HG03025 (cell line): ENCODE data around the gene HINT1.
"Not testable (repeated sequence)": the region's sequence is repeated elsewhere in the genome, so short reads cannot be mapped to it uniquely, and the experiment has no call there.

Experiments
- ATAC-seq: cut with Tn5 transposase; IDR thresholded peaks from one replicate; pipeline ENCODE4 v1.9.1; 2021; ENCODE audit warnings: mild to moderate bottlenecking, moderate library complexity; ENCODE audit not compliant: unreplicated experiment, low FRiP score

HINT1 gene

GRCh38 chr5:131171276-131171810, 6.3 kb upstream of the HINT1 start:
- no peak for ATAC-seq

DNA sequence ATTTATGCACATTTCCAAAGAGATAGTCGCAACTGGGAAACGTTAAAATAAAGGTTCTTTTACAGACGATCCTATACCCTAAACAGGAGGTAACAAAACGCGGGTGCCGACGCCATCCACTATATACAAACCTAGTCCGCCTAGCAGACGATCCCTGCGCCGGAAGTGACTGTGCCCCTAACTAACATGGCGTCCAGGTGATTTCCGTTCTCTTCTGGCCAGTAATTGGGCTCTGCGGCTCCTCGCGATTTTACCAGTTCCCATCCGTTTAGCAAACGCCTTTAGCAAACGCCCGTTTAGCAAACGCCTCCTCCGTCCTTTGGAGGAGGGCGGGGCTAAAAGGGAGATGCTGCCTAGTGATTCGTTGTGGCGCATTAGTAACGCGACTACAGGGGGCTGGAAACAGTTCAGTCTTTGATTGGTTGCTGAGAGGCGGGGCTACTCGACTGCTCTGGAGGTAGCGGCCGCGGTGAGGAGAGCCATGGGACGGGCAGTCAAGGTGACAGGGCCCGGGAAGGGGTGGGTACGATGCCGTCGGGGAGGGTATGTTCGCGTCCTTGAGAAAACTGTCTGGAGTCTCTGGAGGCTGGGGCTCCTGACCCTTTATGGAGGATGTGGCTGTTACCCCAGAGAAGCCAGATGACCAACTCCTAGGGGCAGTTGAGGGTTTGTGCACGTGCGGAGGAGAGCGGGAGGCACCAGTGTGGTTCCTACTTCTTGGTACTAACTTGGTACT, 5.7 kb upstream of the HINT1 start, which contains the start of gene LYRM7:
TSS of gene LYRM7 (plus strand) at position 405 of the 736 bp plus-strand sequence. CDS start at position 482, 77 bp downstream.
- ATAC-seq, result peak; percentile 98

DNA sequence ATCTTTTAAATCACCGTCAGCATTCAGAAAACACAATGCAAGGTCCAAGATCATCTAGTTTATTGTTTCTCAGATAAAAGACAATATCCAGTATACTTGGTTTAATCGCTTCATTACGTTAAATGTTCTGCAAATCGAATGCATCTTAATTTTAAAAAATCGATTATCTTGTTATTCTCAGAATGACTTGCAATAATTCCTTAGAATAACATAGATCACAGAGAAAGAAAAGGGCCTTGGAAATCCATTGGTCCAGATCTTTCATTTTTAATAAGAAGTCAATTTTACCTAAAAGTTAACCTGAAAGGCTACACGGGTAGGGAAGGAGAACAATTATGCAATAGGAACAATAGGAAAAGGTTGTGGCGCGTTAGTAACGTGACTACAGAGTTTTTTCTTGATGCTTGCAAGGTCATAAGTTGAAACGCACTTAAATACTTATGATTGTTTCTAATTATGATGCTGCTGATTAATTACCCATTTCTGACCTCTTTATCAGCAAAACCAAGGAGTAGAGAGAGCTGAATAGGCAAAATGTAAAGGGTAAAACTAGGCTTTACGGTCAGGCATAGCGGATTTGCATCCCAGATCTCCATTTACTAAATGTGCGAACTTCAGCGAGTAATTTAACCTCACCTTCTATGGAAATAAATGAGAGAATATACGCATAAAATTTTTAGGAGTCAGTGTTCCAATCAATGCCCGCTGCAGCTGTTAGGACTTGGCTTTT, 4.9 kb upstream of the HINT1 start:
- no peak for ATAC-seq

DNA sequence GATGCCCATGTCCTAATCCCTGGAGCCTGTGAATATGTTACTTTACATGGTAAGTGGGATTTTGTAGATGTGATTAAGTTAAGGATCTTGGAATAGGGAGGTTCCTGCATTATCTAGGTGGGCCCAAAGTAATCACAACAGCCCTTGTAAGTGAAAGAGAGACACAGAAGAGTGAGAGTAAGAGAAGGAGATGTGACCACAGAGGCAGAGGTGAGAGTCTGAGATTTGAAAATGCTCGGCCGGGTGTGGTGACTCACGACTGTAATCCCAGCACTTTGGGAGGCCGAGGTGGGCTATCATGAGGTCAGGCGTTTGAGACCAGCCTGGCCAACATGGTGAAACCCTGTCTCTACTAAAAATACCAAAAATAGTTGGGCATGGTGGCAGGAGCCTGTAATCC, 2.6 kb upstream of the HINT1 start:
- ATAC-seq, result no peak

- ATAC-seq, result peak; percentile 84
Observed at GRCh38 chr5:131164191-131165118, 601 bp downstream of the HINT1 start.

DNA sequence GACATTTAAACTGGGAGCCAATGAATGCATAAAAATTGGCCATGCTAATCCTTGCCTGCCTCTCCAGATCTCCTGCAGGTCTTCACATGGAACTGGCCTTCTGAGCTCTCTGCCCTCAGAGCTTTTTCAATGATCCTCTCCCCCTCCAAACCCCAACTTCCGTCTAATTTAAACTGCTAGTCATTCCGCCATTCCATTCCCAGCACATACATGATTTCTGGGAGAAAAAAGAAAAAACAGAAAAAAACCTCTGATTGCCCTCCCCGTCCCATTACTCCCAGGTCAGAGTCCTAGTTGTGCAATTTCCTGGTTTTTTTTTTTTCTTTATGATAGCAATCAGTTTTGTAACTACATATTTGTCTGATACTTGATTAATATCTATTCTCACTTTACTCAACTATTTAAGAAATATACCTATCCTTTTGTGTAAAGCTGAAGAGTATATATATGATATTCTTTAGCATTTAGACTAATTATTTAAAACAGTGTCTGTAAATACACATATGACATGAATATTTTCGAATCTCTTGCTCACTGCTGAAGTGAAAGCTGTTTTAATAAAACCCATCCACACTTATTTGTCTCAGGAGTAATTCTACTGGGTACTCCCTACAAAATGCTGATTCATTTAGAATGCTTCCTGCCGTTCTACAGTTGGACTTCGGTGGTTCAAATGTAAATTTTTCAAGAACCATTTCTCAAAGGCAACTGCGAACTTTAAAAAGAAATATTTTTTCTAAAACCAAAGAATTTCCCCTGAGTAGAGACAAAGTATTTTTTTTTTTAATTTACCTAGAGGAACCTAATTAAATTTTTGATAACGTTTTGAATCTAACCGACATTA, 1.6 kb downstream of the HINT1 start:
- no peak for ATAC-seq

DNA sequence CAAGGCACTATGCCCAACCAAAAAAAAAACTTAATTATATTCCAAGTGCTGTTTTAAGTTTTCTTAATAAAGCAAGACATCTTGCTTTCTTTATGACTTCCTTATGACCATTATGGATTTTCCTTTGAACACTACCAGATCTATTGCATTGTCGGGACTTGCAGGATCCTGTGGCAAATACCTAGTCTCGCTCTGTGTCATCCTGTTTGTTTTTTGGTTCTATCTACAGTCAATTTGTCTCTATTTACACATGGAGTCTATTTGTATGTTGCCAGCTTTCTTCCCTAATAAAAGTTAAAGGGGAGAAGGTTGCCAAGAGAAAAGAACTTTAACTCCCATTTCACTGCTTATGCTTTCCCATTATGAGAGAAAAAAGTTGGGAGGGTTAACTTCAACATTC, 4.9 kb downstream of the HINT1 start:
- no peak for ATAC-seq

DNA sequence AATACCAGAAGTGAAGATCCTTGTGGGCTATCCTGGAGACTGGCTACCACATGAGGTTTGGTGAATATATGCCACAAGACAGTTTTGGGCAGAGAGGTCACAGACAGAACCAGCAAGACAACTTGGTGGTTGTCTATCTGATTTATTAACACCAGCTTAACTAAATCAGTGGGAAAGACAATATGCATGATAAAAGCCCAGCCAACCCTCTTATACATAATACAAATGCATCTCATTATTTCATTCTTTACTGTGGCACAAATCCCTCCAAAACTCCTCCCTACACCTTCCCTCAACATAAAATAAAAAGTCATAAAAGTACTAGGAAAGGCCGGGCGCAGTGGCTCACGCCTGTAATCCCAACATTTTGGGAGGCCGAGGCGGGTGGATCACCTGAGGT, 8.1 kb downstream of the HINT1 start:
- ATAC-seq, result no peak

DNA sequence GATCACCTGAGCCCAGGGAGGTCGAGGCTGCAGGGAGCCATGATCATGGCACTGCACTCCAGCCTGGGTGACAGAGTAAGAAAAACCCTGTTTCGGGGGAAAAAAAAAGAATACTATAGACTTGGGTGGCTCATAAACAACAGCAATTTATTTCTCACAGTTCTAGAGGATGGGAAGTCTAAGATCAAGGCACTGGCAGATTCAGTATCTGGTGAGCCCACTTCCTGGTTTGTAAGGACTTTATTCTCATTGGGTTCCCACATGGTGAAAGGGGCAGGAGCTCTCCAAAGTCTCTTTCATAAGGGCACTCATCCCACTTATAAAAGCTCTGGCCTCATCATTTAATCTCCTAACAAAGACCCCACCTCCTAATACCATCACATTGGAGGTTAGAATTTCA, 8.7 kb downstream of the HINT1 start:
- no peak for ATAC-seq

GRCh38 chr5:131151216-131151615, 13.8 kb downstream of the HINT1 start:
- ATAC-seq, result no peak

GRCh38 chr5:131150408-131150807, 14.6 kb downstream of the HINT1 start:
- ATAC-seq, result no peak

GRCh38 chr5:131148835-131149234, 16.2 kb downstream of the HINT1 start:
- ATAC-seq, result no peak

DNA sequence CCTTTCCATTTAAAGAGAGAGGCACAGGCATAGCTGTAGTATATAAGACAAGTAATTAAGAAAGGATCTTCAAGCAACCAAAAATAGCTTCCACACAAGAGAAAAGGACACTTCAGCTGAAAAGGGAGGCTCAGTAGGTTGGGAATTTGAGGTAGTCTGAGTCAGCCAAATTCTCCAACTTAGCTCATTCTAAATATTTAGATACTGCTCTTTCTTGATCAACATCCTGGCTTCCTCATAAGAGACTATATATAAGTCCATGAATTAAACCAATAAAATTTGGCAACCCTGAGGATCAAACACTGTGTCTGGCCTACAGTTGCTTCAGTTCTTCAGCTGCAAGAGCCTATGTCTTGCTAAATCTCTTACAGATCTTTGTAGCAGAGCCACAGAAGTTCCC, 17.8 kb downstream of the HINT1 start:
- no peak for ATAC-seq

GRCh38 chr5:131142970-131143617, 22.0 kb downstream of the HINT1 start:
- ATAC-seq, result no peak

DNA sequence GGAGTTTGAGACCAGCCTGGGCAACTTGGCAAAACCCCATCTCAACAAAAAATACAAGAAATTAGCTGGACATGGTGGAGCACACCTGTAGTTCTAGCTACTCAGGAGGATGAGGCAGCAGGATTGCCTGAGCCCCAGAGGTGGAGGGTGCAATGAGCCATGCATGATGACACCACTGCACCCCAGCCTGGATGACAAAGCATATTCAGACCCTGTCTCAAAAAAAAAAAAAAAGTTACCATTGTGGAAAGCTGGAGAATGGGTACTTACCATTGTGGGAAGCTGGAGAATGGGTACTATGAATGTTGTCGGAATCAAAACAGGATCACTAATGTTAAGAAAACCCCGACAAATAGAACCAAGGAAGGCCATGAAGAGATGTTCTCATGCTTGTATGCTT, 25.7 kb downstream of the HINT1 start:
- ATAC-seq, result no peak

GRCh38 chr5:131138406-131138805, 26.6 kb downstream of the HINT1 start:
- not testable (repeated sequence) for ATAC-seq

- ATAC-seq, result not testable (repeated sequence)
Observed at GRCh38 chr5:131133091-131133490, 32.0 kb downstream of the HINT1 start.

GRCh38 chr5:131129306-131129705, 35.8 kb downstream of the HINT1 start:
- no peak for ATAC-seq

DNA sequence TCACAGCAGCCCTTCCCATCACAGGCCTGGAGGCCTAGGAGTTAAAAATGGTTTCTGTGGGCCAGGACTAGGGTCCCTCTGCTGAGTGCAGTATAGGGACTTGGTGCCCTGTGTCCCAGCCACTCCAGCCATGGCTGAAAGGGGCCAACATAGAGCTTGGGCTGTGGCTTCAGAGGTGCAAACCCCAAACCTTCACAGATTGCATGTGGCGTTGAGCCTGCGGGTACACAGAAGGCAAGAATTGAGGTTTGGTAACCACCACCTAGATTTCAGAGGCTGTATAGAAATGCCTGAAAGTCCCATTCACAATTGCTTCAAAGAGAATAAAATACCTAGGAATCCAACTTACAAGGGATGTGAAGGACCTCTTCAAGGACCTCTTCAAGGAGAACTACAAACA, 37.8 kb downstream of the HINT1 start:
- not testable (repeated sequence) for ATAC-seq
